Nephron progenitor cell (in vitro differentiated cells): ENCODE results near the gene PC.
A peak's percentile ranks its signal among the peaks of the same experiment; 100 is the strongest.

ENCODE experiments used
- DNase-seq: peaks from one replicate; pipeline ENCODE4 v3.0.0; 2021
- H3K27ac Mint-ChIP-seq: 2 replicates; pipeline ENCODE4 v1.8.0; 2021; ENCODE audit warnings: mild to moderate bottlenecking, moderate library complexity, mixed read lengths
- H3K27me3 Mint-ChIP-seq: 2 replicates; pipeline ENCODE4 v1.8.0; 2021; ENCODE audit warnings: mild to moderate bottlenecking, low read depth, mixed read lengths; ENCODE audit not compliant: poor library complexity
- H3K36me3 Mint-ChIP-seq: 2 replicates; pipeline ENCODE4 v1.8.0; 2021; ENCODE audit warnings: low read depth, mixed read lengths
- H3K4me1 Mint-ChIP-seq: 2 replicates; pipeline ENCODE4 v1.8.0; 2021; ENCODE audit warnings: mixed read lengths
- H3K4me3 Mint-ChIP-seq: 2 replicates; pipeline ENCODE4 v1.8.0; 2021; ENCODE audit warnings: mild to moderate bottlenecking, moderate library complexity, mixed read lengths
- H3K9me3 Mint-ChIP-seq: 2 replicates; pipeline ENCODE4 v1.8.0; 2021; ENCODE audit warnings: mild to moderate bottlenecking, moderate library complexity, mixed read lengths
- TF ChIP-seq, protein P1 (sequence below): fragments of 200-600 bp; sonication (generic); IDR thresholded peaks from 2 replicates; pipeline ENCODE4 v1.5.0; 2021; ENCODE audit warnings: antibody characterized with exemption

The PC gene

GRCh38 chr11:66849501-66850234 lies 108.5 kb downstream of the PC start:
- TF ChIP-seq, protein P1, sequence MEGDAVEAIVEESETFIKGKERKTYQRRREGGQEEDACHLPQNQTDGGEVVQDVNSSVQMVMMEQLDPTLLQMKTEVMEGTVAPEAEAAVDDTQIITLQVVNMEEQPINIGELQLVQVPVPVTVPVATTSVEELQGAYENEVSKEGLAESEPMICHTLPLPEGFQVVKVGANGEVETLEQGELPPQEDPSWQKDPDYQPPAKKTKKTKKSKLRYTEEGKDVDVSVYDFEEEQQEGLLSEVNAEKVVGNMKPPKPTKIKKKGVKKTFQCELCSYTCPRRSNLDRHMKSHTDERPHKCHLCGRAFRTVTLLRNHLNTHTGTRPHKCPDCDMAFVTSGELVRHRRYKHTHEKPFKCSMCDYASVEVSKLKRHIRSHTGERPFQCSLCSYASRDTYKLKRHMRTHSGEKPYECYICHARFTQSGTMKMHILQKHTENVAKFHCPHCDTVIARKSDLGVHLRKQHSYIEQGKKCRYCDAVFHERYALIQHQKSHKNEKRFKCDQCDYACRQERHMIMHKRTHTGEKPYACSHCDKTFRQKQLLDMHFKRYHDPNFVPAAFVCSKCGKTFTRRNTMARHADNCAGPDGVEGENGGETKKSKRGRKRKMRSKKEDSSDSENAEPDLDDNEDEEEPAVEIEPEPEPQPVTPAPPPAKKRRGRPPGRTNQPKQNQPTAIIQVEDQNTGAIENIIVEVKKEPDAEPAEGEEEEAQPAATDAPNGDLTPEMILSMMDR: no peak
- Mint-ChIP-seq H3K4me3 (no peak overlapping the region), H3K27me3 (no peaks in the 10 kb centered on the region), H3K27ac (no peak overlapping the region), H3K9me3 (no peaks in the 10 kb centered on the region), H3K36me3 (peaks cover 6% of the 10 kb centered on the region), H3K4me1 (peaks cover 10% of the 10 kb centered on the region)
- DNase-seq: no peak

- no peak for DNase-seq
- Mint-ChIP-seq H3K27me3 (no peaks in the 10 kb centered on the region), H3K4me1 (peaks cover 15% of the 10 kb centered on the region), H3K9me3 (no peaks in the 10 kb centered on the region), H3K27ac (no peak overlapping the region), H3K36me3 (peaks cover 6% of the 10 kb centered on the region), H3K4me3 (no peak overlapping the region)
- TF ChIP-seq, protein P1: no peak
Observed at GRCh38 chr11:66848671-66849500, 109.3 kb downstream of the PC start.

DNA sequence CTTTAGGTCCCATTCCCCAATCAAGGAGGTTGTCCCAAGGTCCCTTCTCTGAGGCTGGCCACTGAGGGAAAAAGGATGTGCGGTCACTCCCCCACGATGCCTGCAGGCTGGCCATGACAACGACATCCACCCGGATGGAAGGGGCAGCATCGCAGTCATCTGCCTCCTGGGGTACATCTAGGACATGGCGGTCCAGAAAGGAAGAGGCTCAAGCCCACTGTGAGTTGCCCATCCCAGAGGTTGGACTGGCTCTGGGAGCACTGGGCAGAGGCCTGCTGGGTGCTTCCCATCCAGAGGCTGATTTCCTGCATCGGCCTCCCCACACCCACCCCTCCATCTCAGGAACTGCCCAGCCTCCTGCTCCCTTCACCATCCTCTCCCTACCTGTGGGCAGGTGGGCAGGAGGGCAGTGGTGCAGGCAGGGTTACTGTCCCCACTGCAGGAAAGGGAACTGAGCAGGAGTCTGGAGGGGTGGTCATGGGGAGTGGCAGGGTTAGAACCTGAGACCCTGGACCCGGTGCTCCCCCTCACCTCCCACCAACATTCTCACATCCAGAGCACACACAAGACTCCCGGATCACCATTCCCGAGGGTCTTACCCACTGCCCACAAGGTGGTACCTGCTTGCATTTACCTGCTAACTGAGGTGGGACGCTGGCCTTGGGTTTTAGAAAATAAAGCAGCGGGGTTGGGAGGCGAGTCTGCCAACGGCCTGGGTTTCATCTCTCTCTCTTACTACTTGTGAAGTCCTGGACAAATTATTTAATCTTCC lies 110.5 kb downstream of the PC start:
- Mint-ChIP-seq H3K27ac (no peak overlapping the region), H3K9me3 (no peaks in the 10 kb centered on the region), H3K4me3 (no peak overlapping the region), H3K27me3 (no peaks in the 10 kb centered on the region), H3K4me1 (peaks cover 18% of the 10 kb centered on the region), H3K36me3 (peaks cover 6% of the 10 kb centered on the region)
- no peak for DNase-seq
- TF ChIP-seq, protein P1: no peak

GRCh38 chr11:66846671-66847091 lies 111.5 kb downstream of the PC start:
- DNase-seq: no peak
- H3K4me3 Mint-ChIP-seq: no peak overlapping the region
- TF ChIP-seq, protein P1: no peak
- peaks cover 26% of the 10 kb centered on the region for H3K4me1 Mint-ChIP-seq
- H3K27me3 Mint-ChIP-seq: no peaks in the 10 kb centered on the region
- H3K27ac Mint-ChIP-seq: peak overlapping the region; percentile 70
- no peaks in the 10 kb centered on the region for H3K9me3 Mint-ChIP-seq
- peaks cover 6% of the 10 kb centered on the region for H3K36me3 Mint-ChIP-seq

DNA sequence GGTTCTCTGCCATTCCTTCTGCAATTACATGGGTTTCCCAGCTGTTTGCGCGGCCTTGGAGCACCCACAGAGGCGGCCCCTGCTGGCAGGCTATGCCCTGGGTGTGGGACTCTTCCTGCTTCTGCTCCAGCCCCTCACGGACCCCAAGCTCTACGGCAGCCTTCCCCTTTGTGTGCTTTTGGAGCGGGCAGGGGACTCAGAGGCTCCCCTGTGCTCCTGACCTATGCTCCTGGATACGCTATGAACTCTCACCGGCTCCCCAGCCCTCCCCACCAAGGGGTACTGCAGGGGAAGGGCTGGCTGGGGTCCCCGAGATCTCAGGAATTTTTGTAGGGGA lies 112.3 kb downstream of the PC start:
- no peak overlapping the region for H3K27ac Mint-ChIP-seq
- DNase-seq: no peak
- peaks cover 30% of the 10 kb centered on the region for H3K4me1 Mint-ChIP-seq

More for the DNA sequence above, 112.3 kb downstream of the PC start:
- TF ChIP-seq, protein P1: no peak
- Mint-ChIP-seq H3K4me3 (peak overlapping the region; percentile 20), H3K27me3 (no peaks in the 10 kb centered on the region), H3K36me3 (peaks cover 6% of the 10 kb centered on the region), H3K9me3 (no peaks in the 10 kb centered on the region)
